Thyroid gland (tissue), 4 donors: Measurements from ENCODE around the gene TRIM17.

Source experiments
- POLR2A ChIP-seq, 2 donors: fragments of 450-650 bp; IDR thresholded peaks; one replicate each; pipeline ENCODE4 v1.6.1; 2017; ENCODE audit warnings: antibody characterized with exemption in 2 of 2, mild to moderate bottlenecking in 2 of 2, moderate library complexity in 1 of 2
- TF ChIP-seq, protein P1 (sequence below), 6 experiments: fragments of 200-600 bp in 3 of 6; fragments of 450-650 bp in 3 of 6; sonication (generic) in 3 of 6; IDR thresholded peaks; one replicate each; pipeline ENCODE4 v1.5.1; 2016 to 2019; ENCODE audit warnings: antibody characterized with exemption in 6 of 6, mild to moderate bottlenecking in 2 of 6, inconsistent platforms in 1 of 6, moderate library complexity in 1 of 6

- TF ChIP-seq, protein P1, sequence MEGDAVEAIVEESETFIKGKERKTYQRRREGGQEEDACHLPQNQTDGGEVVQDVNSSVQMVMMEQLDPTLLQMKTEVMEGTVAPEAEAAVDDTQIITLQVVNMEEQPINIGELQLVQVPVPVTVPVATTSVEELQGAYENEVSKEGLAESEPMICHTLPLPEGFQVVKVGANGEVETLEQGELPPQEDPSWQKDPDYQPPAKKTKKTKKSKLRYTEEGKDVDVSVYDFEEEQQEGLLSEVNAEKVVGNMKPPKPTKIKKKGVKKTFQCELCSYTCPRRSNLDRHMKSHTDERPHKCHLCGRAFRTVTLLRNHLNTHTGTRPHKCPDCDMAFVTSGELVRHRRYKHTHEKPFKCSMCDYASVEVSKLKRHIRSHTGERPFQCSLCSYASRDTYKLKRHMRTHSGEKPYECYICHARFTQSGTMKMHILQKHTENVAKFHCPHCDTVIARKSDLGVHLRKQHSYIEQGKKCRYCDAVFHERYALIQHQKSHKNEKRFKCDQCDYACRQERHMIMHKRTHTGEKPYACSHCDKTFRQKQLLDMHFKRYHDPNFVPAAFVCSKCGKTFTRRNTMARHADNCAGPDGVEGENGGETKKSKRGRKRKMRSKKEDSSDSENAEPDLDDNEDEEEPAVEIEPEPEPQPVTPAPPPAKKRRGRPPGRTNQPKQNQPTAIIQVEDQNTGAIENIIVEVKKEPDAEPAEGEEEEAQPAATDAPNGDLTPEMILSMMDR (IDR thresholded peaks at IDR 0.05): peak in 1 of 6 experiments; percentile 8
- no peak for TF ChIP-seq POLR2A (IDR thresholded peaks at IDR 0.05)
Measured at GRCh38 chr1:228378873-228379460, 37.7 kb downstream of the TRIM17 start.
